Measurements from ENCODE around the gene KLF15. TPM values are rescaled to one million over a fixed set of nuclear protein-coding genes. Genes with fewer than 3 reads are reported as not detected.

Gene KLF15
- total RNA-seq, 6 experiments from 2014 or later, result 0.63 to 1.2 (median 0.81) TPM

DNA sequence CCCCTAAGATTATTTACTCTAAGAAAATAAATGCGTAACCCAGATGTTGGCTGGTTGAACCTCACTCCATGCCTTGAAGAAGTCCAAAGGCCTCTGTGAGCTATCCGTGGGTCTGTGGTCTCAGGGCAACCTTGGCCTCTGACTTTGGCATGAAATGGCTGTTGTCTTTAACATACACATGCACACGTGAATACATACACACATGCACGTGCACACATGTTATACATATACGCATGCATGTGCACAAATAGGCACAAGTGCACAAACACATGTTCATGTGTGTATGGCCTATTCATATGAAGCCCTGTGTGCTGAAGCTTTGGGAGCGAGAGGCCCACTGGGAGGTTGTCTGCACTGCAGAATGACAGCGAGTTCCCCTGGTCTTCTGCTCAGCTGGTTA is 50.8 kb downstream of the KLF15 start:
- Mint-ChIP-seq H3K27me3 (ENCODE audit: insufficient read depth) (peaks cover 3% of the 10 kb centered on the region; the same call in 1 of the 2 replicates), H3K9me3 (peaks cover 42% of the 10 kb centered on the region), H3K4me3 (no peak overlapping the region), H3K27ac (no peak overlapping the region; the same call in 1 of the 2 replicates), H3K4me1 (ENCODE audit: low read depth) (peaks cover 30% of the 10 kb centered on the region), H3K36me3 (ENCODE audit: low read depth) (peaks cover 30% of the 10 kb centered on the region)
- TF ChIP-seq CTCF (IDR thresholded peaks at IDR 0.05), result no peak
- DNase-seq, result no peak

GRCh38 chr3:126305427-126305826 is 51.8 kb downstream of the KLF15 start:
- peaks cover 35% of the 10 kb centered on the region for H3K9me3 Mint-ChIP-seq
- no peaks in the 10 kb centered on the region for H3K27me3 Mint-ChIP-seq (ENCODE audit: insufficient read depth)
- H3K36me3 Mint-ChIP-seq (ENCODE audit: low read depth), result peaks cover 23% of the 10 kb centered on the region
- DNase-seq, result no peak
- H3K27ac Mint-ChIP-seq, result peak overlapping the region; percentile 91
- TF ChIP-seq CTCF (IDR thresholded peaks at IDR 0.05), result no peak
- peak overlapping the region; percentile 16 for H3K4me3 Mint-ChIP-seq
- H3K4me1 Mint-ChIP-seq (ENCODE audit: low read depth), result peaks cover 35% of the 10 kb centered on the region

DNA sequence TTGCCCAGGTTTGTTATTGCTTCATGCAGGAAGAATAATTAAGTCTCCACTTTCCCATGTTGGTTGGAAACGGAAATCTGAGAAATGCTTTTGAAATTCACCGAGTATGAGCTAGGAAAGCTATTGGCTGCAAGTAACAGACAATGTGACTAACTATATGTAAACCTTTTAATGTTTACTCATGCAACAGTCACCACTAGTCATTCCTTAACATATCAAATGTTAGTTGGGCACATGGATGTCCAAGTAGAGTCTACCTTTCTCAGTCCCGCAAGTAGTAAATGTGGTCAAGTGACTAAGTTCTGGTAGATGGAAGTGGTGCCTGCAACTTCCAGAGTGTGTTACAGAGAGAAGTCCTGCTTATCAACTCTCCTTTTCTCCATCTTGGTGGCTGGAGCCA is 52.5 kb downstream of the KLF15 start:
- peaks cover 22% of the 10 kb centered on the region for H3K36me3 Mint-ChIP-seq (ENCODE audit: low read depth)

DNA sequence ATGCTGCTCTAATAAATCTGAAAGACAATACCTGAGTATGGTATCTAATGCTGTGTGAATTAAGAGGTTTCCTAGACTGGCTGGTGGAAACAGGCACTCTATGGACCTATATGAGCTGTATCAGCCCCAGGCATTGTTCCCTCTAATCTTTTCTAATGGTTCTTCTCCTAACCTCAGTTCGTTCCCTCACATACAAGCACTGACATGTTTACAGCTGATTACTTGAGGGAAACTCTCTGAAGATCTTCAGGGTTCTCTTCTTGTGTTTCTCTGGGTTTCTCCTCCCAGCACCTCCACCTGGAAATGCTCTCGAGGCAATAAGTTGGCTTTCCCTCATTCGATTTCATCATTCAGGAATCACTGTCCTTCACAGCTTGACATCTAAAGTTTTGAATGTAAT is 52.9 kb downstream of the KLF15 start:
- no peak for DNase-seq
- H3K27ac Mint-ChIP-seq, result peak overlapping the region; percentile 91
- peaks cover 22% of the 10 kb centered on the region for H3K36me3 Mint-ChIP-seq (ENCODE audit: low read depth)
- H3K4me3 Mint-ChIP-seq, result peak overlapping the region; percentile 19; the same call in 1 of the 2 replicates
- peaks cover 35% of the 10 kb centered on the region for H3K4me1 Mint-ChIP-seq (ENCODE audit: low read depth)
- H3K27me3 Mint-ChIP-seq (ENCODE audit: insufficient read depth), result 0 out of 2 replicates have a peak, but pooled peaks cover under 1% of the 10 kb centered on the region
- H3K9me3 Mint-ChIP-seq, result peaks cover 29% of the 10 kb centered on the region
- TF ChIP-seq CTCF (IDR thresholded peaks at IDR 0.05), result no peak

More for the DNA sequence above, 52.5 kb downstream of the KLF15 start:
- peaks cover 35% of the 10 kb centered on the region for H3K4me1 Mint-ChIP-seq (ENCODE audit: low read depth)
- H3K4me3 Mint-ChIP-seq, result peak overlapping the region; percentile 19; the same call in 1 of the 2 replicates
- peaks cover 29% of the 10 kb centered on the region for H3K9me3 Mint-ChIP-seq
- DNase-seq, result peak; percentile 58
- H3K27me3 Mint-ChIP-seq (ENCODE audit: insufficient read depth), result no peaks in the 10 kb centered on the region
- H3K27ac Mint-ChIP-seq, result peak overlapping the region; percentile 91
- no peak for TF ChIP-seq CTCF (IDR thresholded peaks at IDR 0.05)

DNA sequence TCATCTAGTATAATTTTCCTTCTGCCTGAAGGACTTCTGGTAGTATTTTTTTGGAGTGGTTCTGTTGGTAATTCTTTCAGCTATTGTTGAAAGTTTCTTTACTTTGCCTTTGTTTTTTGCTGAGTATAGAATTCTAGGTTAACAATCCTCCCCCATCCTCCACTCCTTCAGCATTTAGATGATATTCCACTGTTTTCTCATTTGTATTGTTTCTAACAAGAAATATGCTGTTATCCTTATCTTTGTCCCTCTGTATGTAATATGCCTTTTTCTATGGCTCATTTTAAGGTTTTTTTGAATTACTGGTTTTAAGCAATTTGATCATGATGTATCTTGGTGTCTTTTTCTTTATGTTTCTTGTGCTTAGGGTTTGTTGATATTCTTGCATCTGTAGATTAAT is 53.9 kb downstream of the KLF15 start:
- peaks cover 22% of the 10 kb centered on the region for H3K36me3 Mint-ChIP-seq (ENCODE audit: low read depth)
- no peak for DNase-seq
- no peak overlapping the region for H3K27ac Mint-ChIP-seq
- H3K9me3 Mint-ChIP-seq, result peaks cover 29% of the 10 kb centered on the region
- H3K27me3 Mint-ChIP-seq (ENCODE audit: insufficient read depth), result 0 out of 2 replicates have a peak, but pooled peaks cover 1% of the 10 kb centered on the region
- H3K4me1 Mint-ChIP-seq (ENCODE audit: low read depth), result peaks cover 35% of the 10 kb centered on the region
- H3K4me3 Mint-ChIP-seq, result no peak overlapping the region
- no peak for TF ChIP-seq CTCF (IDR thresholded peaks at IDR 0.05)
